Measurements from ENCODE around the gene ANKRD16.

DNA sequence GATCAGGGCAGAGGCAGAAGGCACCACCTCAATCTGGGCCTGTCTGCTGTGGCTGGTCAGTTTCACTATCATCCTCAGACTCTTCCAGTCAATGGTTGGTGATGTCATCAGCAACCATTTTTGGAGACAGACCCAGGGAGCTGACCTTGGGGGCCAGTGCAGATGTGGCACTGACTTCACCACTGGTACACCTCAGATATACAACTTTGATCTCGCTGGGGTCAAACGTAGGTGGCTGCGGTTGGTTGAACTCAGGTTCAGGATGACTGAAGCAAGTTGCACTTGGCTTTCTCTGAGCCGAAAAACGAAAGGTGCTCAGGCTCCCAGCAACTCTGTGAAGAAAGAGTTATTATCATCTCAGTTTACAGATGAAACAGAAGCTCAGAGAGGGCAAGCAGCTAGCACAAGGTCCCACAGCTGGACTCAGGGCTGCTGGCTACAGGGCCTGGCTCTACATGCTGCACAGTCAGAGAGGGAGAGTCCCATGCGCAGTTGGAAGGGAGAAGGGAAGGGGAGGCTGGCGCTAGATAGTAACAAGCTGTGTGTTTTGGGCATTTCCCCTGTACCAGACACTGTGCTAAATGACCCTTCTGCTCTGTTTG lies 27.2 kb downstream of the ANKRD16 start:
- TF ChIP-seq ZFP30 (CRISPR knock-in tag; IDR thresholded peaks at IDR 0.05) (no peak), GLIS3 (CRISPR knock-in tag; IDR thresholded peaks at IDR 0.05) (no peak), ZFP3 (CRISPR knock-in tag; IDR thresholded peaks at IDR 0.05) (no peak), ARNTL (CRISPR knock-in tag; IDR thresholded peaks at IDR 0.05; ENCODE audit: borderline replicate concordance, low read depth) (no peak), TOX (CRISPR knock-in tag; IDR thresholded peaks at IDR 0.05; ENCODE audit: borderline replicate concordance) (no peak), POU6F1 (CRISPR knock-in tag; IDR thresholded peaks at IDR 0.05; ENCODE audit: borderline replicate concordance, low read depth) (no peak), ISL1 (CRISPR knock-in tag; IDR thresholded peaks at IDR 0.05) (no peak), RARB (CRISPR knock-in tag; IDR thresholded peaks at IDR 0.05) (no peak), CREB5 (CRISPR knock-in tag; IDR thresholded peaks at IDR 0.05; ENCODE audit: low read depth) (no peak)
- TF ChIP-seq, protein P1, sequence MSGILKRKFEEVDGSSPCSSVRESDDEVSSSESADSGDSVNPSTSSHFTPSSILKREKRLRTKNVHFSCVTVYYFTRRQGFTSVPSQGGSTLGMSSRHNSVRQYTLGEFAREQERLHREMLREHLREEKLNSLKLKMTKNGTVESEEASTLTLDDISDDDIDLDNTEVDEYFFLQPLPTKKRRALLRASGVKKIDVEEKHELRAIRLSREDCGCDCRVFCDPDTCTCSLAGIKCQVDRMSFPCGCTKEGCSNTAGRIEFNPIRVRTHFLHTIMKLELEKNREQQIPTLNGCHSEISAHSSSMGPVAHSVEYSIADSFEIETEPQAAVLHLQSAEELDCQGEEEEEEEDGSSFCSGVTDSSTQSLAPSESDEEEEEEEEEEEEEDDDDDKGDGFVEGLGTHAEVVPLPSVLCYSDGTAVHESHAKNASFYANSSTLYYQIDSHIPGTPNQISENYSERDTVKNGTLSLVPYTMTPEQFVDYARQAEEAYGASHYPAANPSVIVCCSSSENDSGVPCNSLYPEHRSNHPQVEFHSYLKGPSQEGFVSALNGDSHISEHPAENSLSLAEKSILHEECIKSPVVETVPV (CRISPR knock-in tag; IDR thresholded peaks at IDR 0.05) = no peak
- TF ChIP-seq, protein P2, sequence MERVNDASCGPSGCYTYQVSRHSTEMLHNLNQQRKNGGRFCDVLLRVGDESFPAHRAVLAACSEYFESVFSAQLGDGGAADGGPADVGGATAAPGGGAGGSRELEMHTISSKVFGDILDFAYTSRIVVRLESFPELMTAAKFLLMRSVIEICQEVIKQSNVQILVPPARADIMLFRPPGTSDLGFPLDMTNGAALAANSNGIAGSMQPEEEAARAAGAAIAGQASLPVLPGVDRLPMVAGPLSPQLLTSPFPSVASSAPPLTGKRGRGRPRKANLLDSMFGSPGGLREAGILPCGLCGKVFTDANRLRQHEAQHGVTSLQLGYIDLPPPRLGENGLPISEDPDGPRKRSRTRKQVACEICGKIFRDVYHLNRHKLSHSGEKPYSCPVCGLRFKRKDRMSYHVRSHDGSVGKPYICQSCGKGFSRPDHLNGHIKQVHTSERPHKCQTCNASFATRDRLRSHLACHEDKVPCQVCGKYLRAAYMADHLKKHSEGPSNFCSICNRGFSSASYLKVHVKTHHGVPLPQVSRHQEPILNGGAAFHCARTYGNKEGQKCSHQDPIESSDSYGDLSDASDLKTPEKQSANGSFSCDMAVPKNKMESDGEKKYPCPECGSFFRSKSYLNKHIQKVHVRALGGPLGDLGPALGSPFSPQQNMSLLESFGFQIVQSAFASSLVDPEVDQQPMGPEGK (CRISPR knock-in tag; IDR thresholded peaks at IDR 0.05; ENCODE audit: borderline replicate concordance) = no peak

All from SK-N-SH treated with all-trans-retinoic acid at 6 μM for 48 hours (cell line).